Lower lobe of right lung (tissue), 2 donors: ENCODE results near the gene SAMD7. TPM values are rescaled to one million over a fixed set of nuclear protein-coding genes. Genes with fewer than 3 reads are reported as not detected.

ENCODE experiments used
- ATAC-seq, 2 donors: fragments of 200-7000 bp; cut with Tn5 transposase; one replicate each; pipeline ENCODE4 v1.9.1; 2020 to 2022; ENCODE audit warnings: mild to moderate bottlenecking in 2 of 2, moderate library complexity in 2 of 2
- DNase-seq: peaks from one replicate; pipeline ENCODE4 v3.0.0-alpha.2; 2020
- H3K27ac ChIP-seq: fragments of 200-600 bp; one replicate; pipeline ENCODE4 v1.8.0; 2022
- H3K27me3 ChIP-seq: fragments of 200-600 bp; one replicate; pipeline ENCODE4 v1.8.0; 2022; ENCODE audit warnings: low read depth
- H3K36me3 ChIP-seq: fragments of 200-600 bp; one replicate; pipeline ENCODE4 v1.8.0; 2022; ENCODE audit warnings: mild to moderate bottlenecking
- H3K4me1 ChIP-seq: fragments of 200-600 bp; one replicate; pipeline ENCODE4 v1.8.0; 2022
- H3K4me3 ChIP-seq: fragments of 200-600 bp; one replicate; pipeline ENCODE4 v1.8.0; 2022; ENCODE audit warnings: mild to moderate bottlenecking
- H3K9me3 ChIP-seq: fragments of 200-600 bp; one replicate; pipeline ENCODE4 v1.8.0; 2022
- intact Hi-C: fragments of 100-400 bp; cut with DNase I; formaldehyde crosslinking; loops from one replicate; pipeline ENCODE4 v1.11.0; 2022
- total RNA-seq: library from RNA; stranded (reverse); fragmentation: NEBNext Ultra II Directional; extraction: Animal tissue kit (Norgen Biotek cat#: 25700); gene quantifications from one replicate; pipeline ENCODE4 v1.2.1, GENCODE V29; 2021
- TF ChIP-seq, protein P1 (sequence below): fragments of 200-600 bp; IDR thresholded peaks from one replicate; pipeline ENCODE4 v1.8.0; 2022; ENCODE audit warnings: antibody characterized with exemption, mild to moderate bottlenecking
- donor health status: DM: no; HTN: yes; CAD: no; lungs with severe emphysema.

The SAMD7 gene
- total RNA-seq, 1 donor from 2014 or later, result not detected

DNA sequence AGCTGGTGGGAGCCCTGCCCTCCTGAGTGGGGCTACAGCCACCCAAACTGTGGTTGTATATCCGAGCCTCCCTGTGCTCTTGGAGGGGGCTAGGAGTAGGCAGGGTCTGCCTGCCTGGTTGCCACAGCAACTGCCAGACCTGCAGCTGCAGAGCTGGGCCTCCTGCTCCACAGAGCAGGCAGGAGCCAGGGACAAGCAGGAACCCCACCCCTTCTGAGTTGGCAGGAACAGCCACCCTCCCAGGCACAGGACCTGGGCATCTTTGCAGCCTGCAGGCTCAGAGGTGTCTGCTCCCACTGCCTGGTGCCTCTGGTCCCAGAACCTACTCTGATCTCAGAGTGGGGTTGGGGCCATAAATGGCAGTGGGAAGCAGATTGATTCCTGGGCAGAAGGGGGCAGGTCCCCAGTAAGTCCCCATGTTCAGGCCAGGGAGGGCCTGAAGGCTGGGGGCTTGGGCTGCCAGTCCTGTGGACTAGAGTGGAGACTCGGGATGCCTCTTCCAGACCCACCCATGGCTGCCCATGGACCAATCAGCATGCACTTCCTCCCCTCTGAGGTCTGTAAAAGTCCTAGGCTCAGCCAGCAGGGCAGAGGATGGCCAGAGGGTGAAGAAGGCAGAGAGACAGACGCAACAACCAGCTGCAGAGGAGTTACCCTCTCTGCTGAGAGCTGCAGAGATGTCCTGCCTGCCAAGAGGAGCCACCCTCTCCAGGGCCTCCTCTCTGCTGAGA lies 31.4 kb upstream of the SAMD7 start:
- Histone ChIP-seq H3K4me3 (no peak overlapping the region), H3K36me3 (no peaks in the 10 kb centered on the region), H3K27ac (no peak overlapping the region), H3K27me3 (no peaks in the 10 kb centered on the region), H3K9me3 (no peaks in the 10 kb centered on the region), H3K4me1 (no peaks in the 10 kb centered on the region)
- DNase-seq (no peak), ATAC-seq (no peak)
- TF ChIP-seq, protein P1, sequence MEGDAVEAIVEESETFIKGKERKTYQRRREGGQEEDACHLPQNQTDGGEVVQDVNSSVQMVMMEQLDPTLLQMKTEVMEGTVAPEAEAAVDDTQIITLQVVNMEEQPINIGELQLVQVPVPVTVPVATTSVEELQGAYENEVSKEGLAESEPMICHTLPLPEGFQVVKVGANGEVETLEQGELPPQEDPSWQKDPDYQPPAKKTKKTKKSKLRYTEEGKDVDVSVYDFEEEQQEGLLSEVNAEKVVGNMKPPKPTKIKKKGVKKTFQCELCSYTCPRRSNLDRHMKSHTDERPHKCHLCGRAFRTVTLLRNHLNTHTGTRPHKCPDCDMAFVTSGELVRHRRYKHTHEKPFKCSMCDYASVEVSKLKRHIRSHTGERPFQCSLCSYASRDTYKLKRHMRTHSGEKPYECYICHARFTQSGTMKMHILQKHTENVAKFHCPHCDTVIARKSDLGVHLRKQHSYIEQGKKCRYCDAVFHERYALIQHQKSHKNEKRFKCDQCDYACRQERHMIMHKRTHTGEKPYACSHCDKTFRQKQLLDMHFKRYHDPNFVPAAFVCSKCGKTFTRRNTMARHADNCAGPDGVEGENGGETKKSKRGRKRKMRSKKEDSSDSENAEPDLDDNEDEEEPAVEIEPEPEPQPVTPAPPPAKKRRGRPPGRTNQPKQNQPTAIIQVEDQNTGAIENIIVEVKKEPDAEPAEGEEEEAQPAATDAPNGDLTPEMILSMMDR, result no peak
- intact Hi-C loops, result no loop called here

DNA sequence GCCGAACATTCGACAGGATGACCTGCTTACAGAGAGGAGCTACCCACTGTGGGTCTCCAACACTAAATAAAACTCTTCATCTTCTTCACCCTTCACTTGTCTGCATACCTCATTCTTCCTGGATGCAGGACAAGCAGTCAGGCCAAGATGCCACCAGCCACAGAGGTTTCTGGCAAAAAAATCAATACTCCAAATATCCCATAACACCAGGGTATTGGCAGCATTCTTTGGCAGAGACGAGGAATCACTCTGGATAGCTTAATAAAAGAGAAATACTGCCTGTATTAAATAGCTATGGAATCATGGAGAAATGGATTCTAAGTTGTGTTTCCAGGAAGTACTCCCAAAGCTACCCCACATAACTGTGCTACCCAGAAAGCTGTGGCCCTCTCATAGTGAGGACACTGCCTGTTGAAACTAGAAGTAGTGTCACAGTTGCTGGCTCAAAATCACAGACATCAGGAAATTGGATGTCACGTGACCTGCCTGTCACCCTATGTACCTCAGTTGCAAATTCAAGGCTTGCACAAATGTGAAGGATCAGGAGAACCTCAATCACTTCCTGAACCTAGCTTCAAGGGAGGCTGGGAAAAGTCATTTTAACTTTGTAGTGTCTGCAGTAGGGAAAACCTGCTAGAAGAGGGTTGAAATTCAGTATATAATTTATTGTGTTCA lies 30.7 kb upstream of the SAMD7 start:
- TF ChIP-seq, protein P1, result no peak
- Histone ChIP-seq H3K4me3 (no peak overlapping the region), H3K36me3 (no peaks in the 10 kb centered on the region), H3K27ac (no peak overlapping the region), H3K9me3 (no peaks in the 10 kb centered on the region), H3K27me3 (no peaks in the 10 kb centered on the region), H3K4me1 (no peaks in the 10 kb centered on the region)
- DNase-seq (no peak), ATAC-seq (no peak)
- intact Hi-C loops, result no loop called here

DNA sequence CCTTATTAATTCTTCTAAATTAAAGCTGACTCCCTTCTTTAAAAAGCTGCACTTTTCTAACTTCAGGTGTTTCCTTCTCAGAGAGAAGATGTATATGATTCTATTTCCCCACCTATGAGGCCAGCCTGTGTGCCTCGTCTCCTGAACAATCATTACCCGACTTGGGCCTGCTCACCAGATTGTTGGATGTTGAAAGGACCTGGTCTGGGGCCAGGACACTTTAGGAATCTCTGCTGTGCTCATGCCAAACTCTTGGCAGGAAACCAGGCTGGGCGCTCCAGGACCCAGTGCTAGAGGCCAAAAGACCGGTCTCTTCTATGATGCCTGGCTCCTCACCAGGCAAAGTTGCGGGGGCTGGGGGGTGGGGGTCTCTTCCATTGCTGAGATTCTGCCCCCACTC lies 24.7 kb upstream of the SAMD7 start:
- no peaks in the 10 kb centered on the region for H3K36me3 ChIP-seq
- intact Hi-C loops, result no loop called here
- no peak overlapping the region for H3K4me3 ChIP-seq
- no peak overlapping the region for H3K27ac ChIP-seq
- no peaks in the 10 kb centered on the region for H3K27me3 ChIP-seq
- ATAC-seq (peak; percentile 88 to 93), DNase-seq (peak; percentile 83)
- H3K4me1 ChIP-seq, result no peaks in the 10 kb centered on the region
- no peaks in the 10 kb centered on the region for H3K9me3 ChIP-seq
- TF ChIP-seq, protein P1, result no peak

DNA sequence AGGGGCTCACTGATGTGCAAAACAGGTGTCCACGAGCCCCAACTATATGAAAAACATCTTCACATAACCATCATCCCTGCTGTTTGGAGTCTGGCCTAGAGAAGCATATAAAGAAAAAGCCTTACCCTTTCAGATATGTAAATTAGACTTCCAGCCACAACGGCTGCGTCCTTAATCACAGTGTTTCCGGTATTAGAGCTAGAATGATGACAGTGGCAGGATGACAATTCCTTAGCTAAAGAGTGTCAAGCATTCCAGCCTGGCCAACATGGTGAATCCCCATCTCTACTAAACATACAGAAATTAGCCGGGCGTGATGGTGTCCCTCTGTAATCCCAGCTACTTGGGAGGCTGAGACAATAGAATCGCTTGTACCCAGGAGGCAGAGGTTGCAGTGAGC lies 19.5 kb upstream of the SAMD7 start:
- TF ChIP-seq, protein P1, result no peak
- Histone ChIP-seq H3K4me1 (no peaks in the 10 kb centered on the region), H3K4me3 (no peak overlapping the region), H3K27me3 (no peaks in the 10 kb centered on the region), H3K9me3 (no peaks in the 10 kb centered on the region), H3K36me3 (no peaks in the 10 kb centered on the region), H3K27ac (no peak overlapping the region)
- intact Hi-C loops, result no loop called here
- ATAC-seq, result no peak
- DNase-seq, result no peak

DNA sequence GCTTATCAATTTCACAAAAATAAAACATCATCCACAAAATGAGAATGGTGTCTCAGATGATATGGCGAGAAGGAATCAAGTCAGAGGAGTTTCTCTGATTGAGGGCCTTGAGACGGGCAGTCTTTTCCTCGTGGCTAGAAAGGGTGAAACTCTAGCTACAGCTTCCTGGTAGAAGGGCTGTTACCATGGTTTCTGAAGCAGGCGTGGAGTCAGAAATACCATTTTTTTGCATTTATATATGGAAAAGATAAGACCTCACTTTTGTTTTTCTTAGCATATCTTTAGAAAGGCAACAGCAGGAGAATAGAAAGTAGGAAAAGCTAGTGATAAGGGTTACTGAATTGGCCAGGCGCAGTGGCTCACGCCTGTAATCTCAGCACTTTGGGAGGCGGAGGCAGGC lies 17.3 kb upstream of the SAMD7 start:
- TF ChIP-seq, protein P1, result no peak
- H3K36me3 ChIP-seq, result no peaks in the 10 kb centered on the region
- no peaks in the 10 kb centered on the region for H3K9me3 ChIP-seq
- H3K27ac ChIP-seq, result no peak overlapping the region
- ATAC-seq (no peak), DNase-seq (no peak)
- no peak overlapping the region for H3K4me3 ChIP-seq
- intact Hi-C loops, result no loop called here
- no peaks in the 10 kb centered on the region for H3K27me3 ChIP-seq
- H3K4me1 ChIP-seq, result no peaks in the 10 kb centered on the region
